Peyer's patch (tissue), 4 donors: Measurements from ENCODE around the gene ATP2C2.

ENCODE experiments used
- CTCF ChIP-seq, 6 experiments: fragments of 450-650 bp in 4 of 6; fragments of 200-600 bp in 2 of 6; sonication (generic) in 1 of 6; IDR thresholded peaks; one replicate each; pipeline ENCODE4 v1.5.1; 2017 to 2019; ENCODE audit warnings: antibody characterized with exemption in 6 of 6, mild to moderate bottlenecking in 3 of 6, moderate library complexity in 1 of 6
- POLR2A ChIP-seq, 2 donors: fragments of 450-650 bp; IDR thresholded peaks; one replicate each; pipeline ENCODE4 v1.5.1; 2017; ENCODE audit warnings: antibody characterized with exemption in 2 of 2, mild to moderate bottlenecking in 2 of 2, moderate library complexity in 2 of 2

- TF ChIP-seq CTCF (IDR thresholded peaks at IDR 0.05) (no peak), POLR2A (IDR thresholded peaks at IDR 0.05) (no peak)
Measured at GRCh38 chr16:84362471-84362941, 5.8 kb upstream of the ATP2C2 start.
